Stomach (tissue), 19 donors: Measurements from ENCODE around the gene NDUFS5. TPM values are rescaled to one million over a fixed set of nuclear protein-coding genes. Genes with fewer than 3 reads are reported as not detected.
"Not testable (repeated sequence)": the region's sequence is repeated elsewhere in the genome, so short reads cannot be mapped to it uniquely, and the experiment has no call there.

Experiments used
- DNase-seq, 2 donors: peaks; one replicate each; pipeline versions ENCODE4 v3.0.0 to v3.0.0-alpha.2; 2013 to 2019
- H3K27ac ChIP-seq, 5 donors: fragments of 200-600 bp in 4 of 5; sonication (generic) in 4 of 5; one replicate each; pipeline ENCODE4 v1.5.1; 2013 to 2019; ENCODE audit warnings: mild to moderate bottlenecking in 1 of 5, moderate library complexity in 1 of 5
- H3K27me3 ChIP-seq, 3 donors: fragments of 200-600 bp; sonication (generic); one replicate each; pipeline ENCODE4 v1.5.1; 2017 to 2019; ENCODE audit warnings: mixed run types in 1 of 3
- H3K36me3 ChIP-seq, 4 donors: fragments of 200-600 bp; sonication (generic); 1 replicate in 3 of 4; 2 replicates in 1 of 4; pipeline ENCODE4 v1.5.1; 2016 to 2019
- H3K4me1 ChIP-seq, 4 donors: fragments of 200-600 bp; sonication (generic); one replicate each; pipeline ENCODE4 v1.5.1; 2016 to 2019
- H3K4me3 ChIP-seq, 4 donors: fragments of 200-600 bp; sonication (generic) in 3 of 4; one replicate each; pipeline ENCODE4 v1.5.1; 2016 to 2019; ENCODE audit warnings: mild to moderate bottlenecking in 1 of 4
- H3K9me3 ChIP-seq, 4 donors: fragments of 200-600 bp; sonication (generic); one replicate each; pipeline ENCODE4 v1.5.1; 2016 to 2019
- CTCF ChIP-seq, 7 experiments: fragments of 450-650 bp in 4 of 7; fragments of 200-600 bp in 3 of 7; sonication (generic) in 3 of 7; IDR thresholded peaks; one replicate each; pipeline ENCODE4 v1.5.1; 2016 to 2019; ENCODE audit warnings: antibody characterized with exemption in 7 of 7, control low read depth in 2 of 7, mild to moderate bottlenecking in 1 of 7
- EP300 ChIP-seq: sonication (generic); formaldehyde crosslinking; IDR thresholded peaks from one replicate; pipeline ENCODE4 v1.6.1; 2017; ENCODE audit warnings: antibody characterized with exemption
- POLR2A ChIP-seq, 4 donors: fragments of 450-650 bp; IDR thresholded peaks; one replicate each; pipeline ENCODE4 v1.6.1; 2016; ENCODE audit warnings: antibody characterized with exemption in 4 of 4, control low read depth in 2 of 4, mild to moderate bottlenecking in 1 of 4, moderate library complexity in 1 of 4
- POLR2AphosphoS5 ChIP-seq, 3 donors: sonication (generic); formaldehyde crosslinking; IDR thresholded peaks; one replicate each; pipeline ENCODE4 v1.6.1; 2016; ENCODE audit warnings: antibody characterized with exemption in 3 of 3
- WGBS, 5 donors: extraction: QIAGEN DNeasy Blood & Tissue Kit in 3 of 5; methylation state at CpG; one replicate each; pipeline versions ENCODE4 v1.1.5 to v1.1.7; 2013 to 2018; 5-methylcytosine and 5-hydroxymethylcytosine counted together
- intact Hi-C: fragments of 100-400 bp; cut with DNase I; formaldehyde crosslinking; loops from one replicate; pipeline ENCODE4 v1.15.1; 2023; ENCODE audit warnings: low total_unique reads
- long read RNA-seq, 10 donors: transcript quantifications; one replicate each; lab custom pipeline, GENCODE V29; 2026
- polyA plus RNA-seq, 3 donors: library from polyadenylated mRNA; stranded (reverse); fragments of 200-250 nt; gene quantifications; one replicate each; pipeline ENCODE4 v1.2.3, GENCODE V29; 2013
- total RNA-seq, 5 donors: library from RNA; depleted of rRNA; stranded (reverse); fragments of >200 nt; gene quantifications; one replicate each; pipeline versions ENCODE4 v1.1.0 to v1.2.3, GENCODE V29; 2014 to 2016
- donor health status: healthy with polysubstance abuse.
- donor health status: Bipolar disorder and iron deficiency.
- donor health status: healthy.

NDUFS5 gene
- total RNA-seq: 100 to 1,000 TPM; 104 to 333 (median 166) TPM
- 100 to 1,000 TPM; 610 to 829 (median 727) TPM for polyA plus RNA-seq
- long read RNA-seq, donor 1, transcript NDUFS5-201 (3 exons, 544 nt): minor isoform, 25 of 60 reads
- long read RNA-seq, donor 1, transcript NDUFS5-202 (3 exons, 548 nt): major isoform, 27 of 60 reads
- long read RNA-seq, donor 1, partial matches to known transcripts: 8 of 60 reads
- long read RNA-seq, donor 1, other reads (novel, unspliced or antisense): 0 of 60 reads
- long read RNA-seq, donor 2, transcript NDUFS5-201 (3 exons, 544 nt): major isoform, 44 of 104 reads
- long read RNA-seq, donor 2, transcript NDUFS5-202 (3 exons, 548 nt): minor isoform, 42 of 104 reads
- long read RNA-seq, donor 2, partial matches to known transcripts: 18 of 104 reads
- long read RNA-seq, donor 2, other reads (novel, unspliced or antisense): 0 of 104 reads
- long read RNA-seq, donor 3, transcript NDUFS5-202 (3 exons, 548 nt): minor isoform, 28 of 110 reads
- long read RNA-seq, donor 3, transcript NDUFS5-201 (3 exons, 544 nt): major isoform, 65 of 110 reads
- long read RNA-seq, donor 3, partial matches to known transcripts: 17 of 110 reads
- long read RNA-seq, donor 3, other reads (novel, unspliced or antisense): 0 of 110 reads
- long read RNA-seq, donor 4, transcript NDUFS5-201 (3 exons, 544 nt): major isoform, 8 of 16 reads
- long read RNA-seq, donor 4, transcript NDUFS5-202 (3 exons, 548 nt): major isoform, 8 of 16 reads
- long read RNA-seq, donor 4, partial matches to known transcripts: 0 of 16 reads
- long read RNA-seq, donor 4, other reads (novel, unspliced or antisense): 0 of 16 reads
- long read RNA-seq, donor 5, transcript NDUFS5-201 (3 exons, 544 nt): major isoform, 100 of 174 reads
- long read RNA-seq, donor 5, transcript NDUFS5-202 (3 exons, 548 nt): minor isoform, 43 of 174 reads
- long read RNA-seq, donor 5, partial matches to known transcripts: 31 of 174 reads
- long read RNA-seq, donor 5, other reads (novel, unspliced or antisense): 0 of 174 reads
- long read RNA-seq, donor 6: 0 reads
- long read RNA-seq, donor 7, transcript NDUFS5-201 (3 exons, 544 nt): major isoform, 128 of 208 reads
- long read RNA-seq, donor 7, transcript NDUFS5-202 (3 exons, 548 nt): minor isoform, 62 of 208 reads
- long read RNA-seq, donor 7, partial matches to known transcripts: 18 of 208 reads
- long read RNA-seq, donor 7, other reads (novel, unspliced or antisense): 0 of 208 reads
- long read RNA-seq, donor 8, transcript NDUFS5-202 (3 exons, 548 nt): major isoform, 92 of 168 reads
- long read RNA-seq, donor 8, transcript NDUFS5-201 (3 exons, 544 nt): minor isoform, 61 of 168 reads
- long read RNA-seq, donor 8, partial matches to known transcripts: 15 of 168 reads
- long read RNA-seq, donor 8, other reads (novel, unspliced or antisense): 0 of 168 reads
- long read RNA-seq, donor 9, transcript NDUFS5-202 (3 exons, 548 nt): minor isoform, 88 of 256 reads
- long read RNA-seq, donor 9, transcript NDUFS5-201 (3 exons, 544 nt): major isoform, 89 of 256 reads
- long read RNA-seq, donor 9, partial matches to known transcripts: 79 of 256 reads
- long read RNA-seq, donor 9, other reads (novel, unspliced or antisense): 0 of 256 reads
- long read RNA-seq, donor 10, transcript NDUFS5-201 (3 exons, 544 nt): major isoform, 52 of 67 reads
- long read RNA-seq, donor 10, transcript NDUFS5-202 (3 exons, 548 nt): minor isoform, 15 of 67 reads
- long read RNA-seq, donor 10, partial matches to known transcripts: 0 of 67 reads
- long read RNA-seq, donor 10, other reads (novel, unspliced or antisense): 0 of 67 reads

- 0 to 1% (median 1%) methylated on average over 32 to 47 of the region's 47 CpGs for WGBS, 5 donors
These were observed at the start of gene NDUFS5 for GRCh38 chr1:39026051-39026865. TSS of gene NDUFS5 (plus strand) at chr1:39026350. CDS start at chr1:39028725, 2,375 bp downstream.

GRCh38 chr1:38977399-38978244 is 48.5 kb upstream of the NDUFS5 start:
- intact Hi-C loops, H3K27ac ChIP-seq, H3K4me1 ChIP-seq, H3K36me3 ChIP-seq, DNase-seq, H3K4me3 ChIP-seq, H3K27me3 ChIP-seq: not testable (repeated sequence)
- peaks cover 8 to 16% (median 10%) of the 10 kb centered on the region in 4 donors for H3K9me3 ChIP-seq
- WGBS, 5 donors: 79 to 87% (median 87%) methylated on average over 12 of the region's 12 CpGs

More at GRCh38 chr1:39026051-39026865, at the start of gene NDUFS5:
- intact Hi-C loops: no loop called here
- peaks cover 16 to 32% (median 31%) of the 10 kb centered on the region in 4 donors for H3K36me3 ChIP-seq
- peak within 1 kb of the TSS; percentile 85 to 98 (median 95) for H3K27ac ChIP-seq
- peak within 1 kb of the TSS; percentile 56 to 76 (median 65) for H3K4me3 ChIP-seq
- peaks cover 9 to 46% (median 16%) of the 10 kb centered on the region in 4 donors for H3K4me1 ChIP-seq
- no peaks in the 10 kb centered on the region for H3K27me3 ChIP-seq
- H3K9me3 ChIP-seq: no peaks in the 10 kb centered on the region
- peak in 2 of 4 donors; percentile 55 to 73 for TF ChIP-seq POLR2A (IDR thresholded peaks at IDR 0.05)
- TF ChIP-seq POLR2AphosphoS5 (IDR thresholded peaks at IDR 0.05): peak; percentile 96 to 98 (median 97)
- TF ChIP-seq CTCF (IDR thresholded peaks at IDR 0.05): no peak
- no peak for TF ChIP-seq EP300
- DNase-seq: peak; percentile 90 to 98

- WGBS, 5 donors: 83 to 94% (median 89%) methylated on average over 6 of the region's 6 CpGs
- H3K27me3 ChIP-seq, H3K36me3 ChIP-seq, DNase-seq, intact Hi-C loops, H3K4me1 ChIP-seq, H3K4me3 ChIP-seq, H3K27ac ChIP-seq: not testable (repeated sequence)
- H3K9me3 ChIP-seq: peaks cover 8 to 16% (median 10%) of the 10 kb centered on the region in 4 donors
These were observed 48.0 kb upstream of the NDUFS5 start for GRCh38 chr1:38978245-38978542.

- 38 to 70% (median 55%) methylated on average over 1 of the region's 1 CpG for WGBS, 5 donors
- intact Hi-C loops, H3K36me3 ChIP-seq, H3K4me1 ChIP-seq, DNase-seq, H3K27me3 ChIP-seq, H3K27ac ChIP-seq, H3K4me3 ChIP-seq: not testable (repeated sequence)
- peaks cover 8 to 16% (median 10%) of the 10 kb centered on the region in 4 donors for H3K9me3 ChIP-seq
These were observed 46.8 kb upstream of the NDUFS5 start for GRCh38 chr1:38979380-38979779.
